AG09319 (cell line): ENCODE measurements around the gene APBB2.

ENCODE experiments used
- DNase-seq: peaks from one replicate; pipeline ENCODE4 v3.0.0-alpha.2; 2010; ENCODE audit warnings: low read depth; ENCODE audit errors: extremely low read depth
- TF ChIP-seq, protein P1 (sequence below): IDR thresholded peaks from 2 replicates; pipeline ENCODE4 v1.5.1; 2011; ENCODE audit warnings: low read depth, mild to moderate bottlenecking, inconsistent platforms, low read length, moderate library complexity

Gene APBB2

DNA sequence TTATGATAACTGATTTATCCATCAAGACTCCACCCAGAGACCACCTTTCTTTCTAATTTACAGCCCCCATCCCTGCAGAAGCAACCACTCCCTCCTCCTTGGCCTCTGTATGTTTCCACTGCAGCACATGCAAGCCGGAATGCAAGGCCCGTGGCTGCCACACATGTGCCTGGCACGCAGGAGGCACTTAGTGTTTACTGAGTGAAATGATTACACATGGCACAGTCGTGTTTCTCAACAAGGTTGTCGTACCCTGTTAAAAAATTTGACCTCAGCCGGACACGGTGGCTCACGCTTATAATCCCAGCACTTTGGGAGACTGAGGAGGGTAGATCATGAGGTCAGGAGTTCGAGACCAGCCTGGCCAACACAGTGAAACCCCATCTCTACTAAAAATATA lies 104.3 kb downstream of the APBB2 start:
- TF ChIP-seq, protein P1, sequence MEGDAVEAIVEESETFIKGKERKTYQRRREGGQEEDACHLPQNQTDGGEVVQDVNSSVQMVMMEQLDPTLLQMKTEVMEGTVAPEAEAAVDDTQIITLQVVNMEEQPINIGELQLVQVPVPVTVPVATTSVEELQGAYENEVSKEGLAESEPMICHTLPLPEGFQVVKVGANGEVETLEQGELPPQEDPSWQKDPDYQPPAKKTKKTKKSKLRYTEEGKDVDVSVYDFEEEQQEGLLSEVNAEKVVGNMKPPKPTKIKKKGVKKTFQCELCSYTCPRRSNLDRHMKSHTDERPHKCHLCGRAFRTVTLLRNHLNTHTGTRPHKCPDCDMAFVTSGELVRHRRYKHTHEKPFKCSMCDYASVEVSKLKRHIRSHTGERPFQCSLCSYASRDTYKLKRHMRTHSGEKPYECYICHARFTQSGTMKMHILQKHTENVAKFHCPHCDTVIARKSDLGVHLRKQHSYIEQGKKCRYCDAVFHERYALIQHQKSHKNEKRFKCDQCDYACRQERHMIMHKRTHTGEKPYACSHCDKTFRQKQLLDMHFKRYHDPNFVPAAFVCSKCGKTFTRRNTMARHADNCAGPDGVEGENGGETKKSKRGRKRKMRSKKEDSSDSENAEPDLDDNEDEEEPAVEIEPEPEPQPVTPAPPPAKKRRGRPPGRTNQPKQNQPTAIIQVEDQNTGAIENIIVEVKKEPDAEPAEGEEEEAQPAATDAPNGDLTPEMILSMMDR, result no peak
- DNase-seq, result no peak

GRCh38 chr4:41108481-41108880 lies 105.9 kb downstream of the APBB2 start:
- TF ChIP-seq, protein P1, result no peak
- DNase-seq, result no peak

- TF ChIP-seq, protein P1, result no peak
- DNase-seq, result no peak
Observed at GRCh38 chr4:41106694-41107419, 107.5 kb downstream of the APBB2 start.

DNA sequence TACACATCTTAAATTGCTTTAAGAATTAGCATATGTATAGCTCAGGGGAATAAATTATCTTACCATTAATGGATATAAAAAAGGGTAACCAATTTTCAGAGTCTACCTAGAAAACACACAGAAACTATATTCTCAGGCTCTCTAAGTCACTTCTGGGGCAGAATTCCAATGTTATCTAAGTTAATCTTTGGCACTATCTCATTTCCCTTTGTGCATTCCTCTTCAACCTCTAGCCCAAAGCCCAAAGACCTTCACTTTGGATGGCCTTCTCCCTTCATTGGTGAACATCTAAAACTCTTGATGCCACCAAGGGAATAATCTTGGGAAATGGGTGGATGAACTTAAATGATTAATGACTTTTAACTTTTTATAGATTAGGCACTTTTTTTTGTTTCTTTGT lies 108.3 kb downstream of the APBB2 start:
- DNase-seq, result no peak
- TF ChIP-seq, protein P1, result no peak

GRCh38 chr4:41104155-41104554 lies 110.2 kb downstream of the APBB2 start:
- no peak for DNase-seq
- TF ChIP-seq, protein P1, result no peak

DNA sequence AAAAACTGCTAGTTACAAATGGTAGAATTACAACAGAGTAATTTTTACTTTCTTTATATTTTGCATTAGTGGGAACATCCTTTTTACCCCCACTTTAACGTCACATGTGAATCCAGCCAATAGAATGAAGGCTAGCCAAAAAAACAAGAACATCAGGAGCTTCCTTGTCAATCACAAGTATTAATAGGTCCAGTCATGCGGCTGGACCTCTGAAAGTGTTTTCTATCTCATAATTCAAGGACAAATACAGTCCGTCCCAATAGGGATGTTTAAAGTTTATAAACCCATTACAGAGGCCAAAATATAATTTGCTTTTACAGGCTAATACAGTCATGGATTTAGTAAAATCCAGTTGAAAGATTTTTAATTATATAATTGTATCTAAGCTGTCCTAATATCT lies 110.7 kb downstream of the APBB2 start:
- DNase-seq, result no peak
- TF ChIP-seq, protein P1, result no peak

- DNase-seq, result no peak
- TF ChIP-seq, protein P1, result no peak
Observed at GRCh38 chr4:41102414-41103092, 111.8 kb downstream of the APBB2 start.
